Germinal center (tissue), 1 donor: Measurements from ENCODE around the gene C17orf75.
"Not testable (repeated sequence)": the region's sequence is repeated elsewhere in the genome, so short reads cannot be mapped to it uniquely, and the experiment has no call there.

Source experiments
- DNase-seq: peaks from one replicate; pipeline ENCODE4 v3.0.0; 2012; ENCODE audit warnings: mixed read lengths, low spot score

Gene C17orf75

GRCh38 chr17:32341857-32342602 lies at the start of gene C17orf75:
Gene C17orf75, minus strand, starts transcription at chr17:32342173. Its CDS starts 34 bp downstream, at chr17:32342139.
- peak; percentile 64 for DNase-seq

- no peak for DNase-seq
Measured at GRCh38 chr17:32388613-32389459, 46.9 kb upstream of the C17orf75 start.

GRCh38 chr17:32388128-32388527 lies 46.2 kb upstream of the C17orf75 start:
- not testable (repeated sequence) for DNase-seq

GRCh38 chr17:32386844-32387243 lies 44.9 kb upstream of the C17orf75 start:
- no peak for DNase-seq

- DNase-seq, result no peak
Measured at GRCh38 chr17:32385971-32386370, 44.0 kb upstream of the C17orf75 start.

- no peak for DNase-seq
Measured at GRCh38 chr17:32385121-32385520, 43.1 kb upstream of the C17orf75 start.

GRCh38 chr17:32383926-32384434 lies 42.0 kb upstream of the C17orf75 start:
- DNase-seq, result no peak

- DNase-seq, result no peak
Measured at GRCh38 chr17:32382526-32383223, 40.7 kb upstream of the C17orf75 start.

GRCh38 chr17:32370426-32370825 lies 28.5 kb upstream of the C17orf75 start:
- DNase-seq, result no peak

GRCh38 chr17:32361270-32361669 lies 19.3 kb upstream of the C17orf75 start:
- DNase-seq, result no peak

GRCh38 chr17:32357615-32358014 lies 15.6 kb upstream of the C17orf75 start:
- DNase-seq, result no peak

GRCh38 chr17:32356750-32357149 lies 14.8 kb upstream of the C17orf75 start:
- DNase-seq, result no peak

- no peak for DNase-seq
Measured at GRCh38 chr17:32356378-32356743, 14.4 kb upstream of the C17orf75 start.

GRCh38 chr17:32355649-32356377 lies 13.8 kb upstream of the C17orf75 start:
- no peak for DNase-seq

GRCh38 chr17:32352734-32353133 lies 10.8 kb upstream of the C17orf75 start:
- DNase-seq, result not testable (repeated sequence)

GRCh38 chr17:32350666-32351418 lies 8.9 kb upstream of the C17orf75 start:
- DNase-seq, result peak; percentile 10

- DNase-seq, result peak; percentile 94
Measured at GRCh38 chr17:32349854-32350665, 8.1 kb upstream of the C17orf75 start, which contains the start of gene ZNF207. Gene ZNF207, plus strand, starts transcription at chr17:32350157. Its CDS starts 129 bp downstream, at chr17:32350286.

- DNase-seq, result no peak
Measured at GRCh38 chr17:32349503-32349853, 7.5 kb upstream of the C17orf75 start.

- no peak for DNase-seq
Measured at GRCh38 chr17:32348483-32348800, 6.5 kb upstream of the C17orf75 start.

GRCh38 chr17:32345951-32346600 lies 4.1 kb upstream of the C17orf75 start:
- no peak for DNase-seq
